Stimulated activated CD8-positive, alpha-beta memory T cell treated with anti-CD3 and anti-CD28 coated beads, Interleukin-15, amount 100 ng/mL, for 24 hours (primary cell): Measurements from ENCODE around the gene PPP2R1B.
"Not testable (repeated sequence)": the region's sequence is repeated elsewhere in the genome, so short reads cannot be mapped to it uniquely, and the experiment has no call there.

ENCODE experiments used
- DNase-seq: peaks from one replicate; pipeline ENCODE4 v3.0.0-alpha.2; 2020; ENCODE audit warnings: low read depth

Gene PPP2R1B

GRCh38 chr11:111782109-111782741 is 16.0 kb upstream of the PPP2R1B start:
- no peak for DNase-seq

GRCh38 chr11:111779118-111779517 is 12.9 kb upstream of the PPP2R1B start:
- DNase-seq, result no peak

DNA sequence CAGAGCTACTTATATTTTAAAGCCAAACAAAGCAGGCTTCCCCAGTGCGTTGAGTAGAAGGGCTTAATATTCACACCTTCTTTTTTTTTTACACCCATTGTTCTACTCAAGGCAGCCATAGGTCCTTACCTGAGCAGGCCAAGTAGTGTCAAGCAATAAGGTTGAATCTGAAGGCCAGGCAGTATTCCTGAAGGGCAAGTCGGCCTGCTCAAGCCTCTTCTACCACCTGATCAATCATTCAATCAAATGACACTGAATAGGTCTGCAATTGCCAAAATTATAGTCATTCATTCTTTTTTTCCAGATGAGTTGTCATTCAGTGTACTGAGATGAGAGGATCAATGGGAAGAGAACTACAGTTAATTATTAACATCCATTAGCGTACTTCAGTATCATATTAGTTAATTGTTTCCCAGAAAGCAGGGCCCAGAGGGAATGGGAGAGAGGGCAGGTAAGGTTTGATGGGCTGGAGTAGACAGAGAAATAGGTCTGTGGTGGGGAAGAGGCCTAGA is 11.9 kb upstream of the PPP2R1B start:
- DNase-seq, result no peak

GRCh38 chr11:111777094-111778046 is 11.2 kb upstream of the PPP2R1B start:
- no peak for DNase-seq

- DNase-seq, result no peak
Measured at GRCh38 chr11:111776398-111777093, 10.4 kb upstream of the PPP2R1B start.

DNA sequence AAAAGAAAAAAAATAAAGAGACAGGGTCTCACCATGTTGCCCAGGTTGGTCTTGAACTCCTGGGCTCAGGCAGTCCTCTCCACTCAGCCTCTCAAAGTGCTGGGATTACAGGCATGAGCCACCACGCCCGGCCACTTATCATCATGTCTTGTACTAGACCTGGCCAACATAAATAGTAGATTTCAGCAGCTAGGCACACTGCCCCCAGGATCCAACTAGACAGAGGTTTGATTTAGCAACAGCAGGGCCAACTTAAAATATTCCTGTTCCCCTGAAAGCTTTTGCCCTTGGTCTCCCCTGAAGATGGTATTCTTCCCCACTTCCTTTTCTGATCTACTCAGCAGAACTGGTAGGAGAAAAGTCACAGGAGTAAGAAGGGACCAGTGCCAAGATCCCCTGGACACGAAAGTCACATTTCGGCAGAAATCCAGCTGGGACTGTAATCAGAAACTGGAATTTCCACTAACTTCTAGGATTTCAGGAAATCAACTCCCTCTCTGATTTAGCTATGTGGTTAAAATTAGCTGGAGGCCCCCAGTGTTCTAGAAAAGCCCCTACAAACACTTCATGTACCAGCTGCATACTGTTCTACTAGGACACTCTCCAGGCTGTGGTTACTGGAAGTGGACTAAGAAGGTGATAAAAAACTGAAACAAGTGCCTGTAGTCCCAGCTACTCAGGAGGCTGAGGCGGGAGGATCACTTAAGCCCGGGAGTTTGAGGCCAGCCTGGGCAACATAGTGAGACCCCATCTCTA is 8.9 kb upstream of the PPP2R1B start:
- no peak for DNase-seq

DNA sequence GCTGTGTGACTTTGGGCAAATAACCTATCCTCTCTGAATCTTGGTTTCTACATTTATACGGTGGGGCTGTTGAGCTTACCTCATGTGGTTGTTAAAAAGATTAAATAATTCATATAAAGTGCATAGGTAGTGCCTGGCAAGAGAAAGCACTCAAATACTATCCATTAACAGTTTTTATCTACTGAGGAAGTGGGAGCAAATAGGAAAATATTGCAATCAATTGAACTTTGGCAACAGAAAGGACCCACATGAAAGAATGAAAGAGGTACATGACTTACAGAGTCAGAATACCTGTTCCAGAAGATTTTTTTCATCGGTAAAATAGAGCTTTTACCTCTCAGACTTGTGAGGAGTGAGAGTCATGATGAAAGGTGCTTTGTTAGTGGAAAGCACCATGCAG is 6.3 kb upstream of the PPP2R1B start:
- no peak for DNase-seq

DNA sequence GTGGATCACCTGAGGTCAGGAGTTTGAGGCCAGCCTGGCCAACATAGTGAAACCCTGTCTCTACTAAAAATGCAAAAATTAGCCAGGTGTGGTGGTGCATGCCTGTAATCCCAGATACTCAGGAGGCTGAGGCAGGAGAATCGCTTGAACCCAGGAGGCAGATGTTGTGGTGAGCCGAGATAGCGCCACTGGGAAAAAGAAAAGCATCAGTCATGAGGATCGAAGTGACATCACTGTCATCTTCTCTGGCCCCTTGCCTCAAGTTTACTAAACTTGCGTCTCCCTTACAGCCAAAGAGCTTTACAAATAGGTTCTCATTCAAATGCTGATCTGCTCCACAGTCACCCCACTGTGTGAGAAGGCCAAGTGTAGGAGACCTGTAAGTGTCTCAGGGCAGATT is 5.0 kb upstream of the PPP2R1B start:
- DNase-seq, result not testable (repeated sequence)

- DNase-seq, result no peak
Measured at GRCh38 chr11:111770581-111771134, 4.5 kb upstream of the PPP2R1B start.

GRCh38 chr11:111766834-111767142 is 599 bp upstream of the PPP2R1B start:
- DNase-seq, result no peak

DNA sequence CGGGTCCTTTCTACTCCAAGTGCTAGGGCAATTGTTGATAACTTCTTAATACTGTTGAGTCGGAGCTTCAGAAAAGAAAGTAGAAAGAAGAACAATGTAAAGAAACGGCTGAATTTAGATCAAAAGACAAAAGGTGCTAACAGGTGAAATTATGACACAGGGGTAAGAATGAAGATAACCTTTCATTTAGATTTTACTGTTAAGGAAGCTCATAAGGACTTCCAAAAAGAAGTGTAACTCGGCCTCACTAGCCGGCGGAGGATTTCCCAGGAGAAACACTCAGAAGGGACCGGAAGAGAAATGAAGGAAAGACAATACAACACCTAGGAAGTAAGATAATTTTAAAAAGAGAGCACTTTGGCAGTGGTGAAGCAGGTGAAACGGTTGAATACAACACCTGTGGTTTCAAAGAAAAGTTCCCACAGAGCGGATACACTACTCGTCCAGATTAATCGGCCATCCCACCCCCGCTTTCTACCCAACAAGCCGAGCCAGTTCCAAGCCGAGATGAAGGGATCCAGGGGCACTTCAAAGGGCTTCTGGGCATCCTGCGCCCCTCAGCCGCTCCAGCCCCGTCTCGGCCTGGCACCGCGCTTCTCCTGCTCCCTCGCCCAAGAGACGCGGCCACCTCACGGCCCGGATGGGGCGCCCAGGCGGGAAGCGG is 737 bp downstream of the PPP2R1B start:
- DNase-seq, result no peak

DNA sequence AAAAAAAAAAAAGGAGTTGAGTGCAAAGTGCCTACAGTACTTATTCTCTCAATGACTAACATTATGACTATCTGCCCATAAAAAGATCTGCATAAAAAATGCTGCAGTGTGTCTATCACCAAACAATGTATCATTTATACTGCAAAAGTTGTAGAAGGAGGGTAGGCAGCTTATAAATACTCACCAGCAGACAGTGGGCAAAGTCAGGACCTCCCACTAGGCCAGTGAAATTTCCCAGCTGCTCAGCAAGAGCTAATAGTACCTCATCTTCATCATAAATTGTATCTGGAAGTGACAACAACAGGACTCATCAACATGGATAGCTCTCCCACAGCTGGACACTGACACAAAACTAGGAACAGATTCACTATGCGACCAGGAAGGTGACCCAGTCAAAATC is 1.6 kb downstream of the PPP2R1B start:
- no peak for DNase-seq

- no peak for DNase-seq
Measured at GRCh38 chr11:111762981-111763643, 3.1 kb downstream of the PPP2R1B start.

DNA sequence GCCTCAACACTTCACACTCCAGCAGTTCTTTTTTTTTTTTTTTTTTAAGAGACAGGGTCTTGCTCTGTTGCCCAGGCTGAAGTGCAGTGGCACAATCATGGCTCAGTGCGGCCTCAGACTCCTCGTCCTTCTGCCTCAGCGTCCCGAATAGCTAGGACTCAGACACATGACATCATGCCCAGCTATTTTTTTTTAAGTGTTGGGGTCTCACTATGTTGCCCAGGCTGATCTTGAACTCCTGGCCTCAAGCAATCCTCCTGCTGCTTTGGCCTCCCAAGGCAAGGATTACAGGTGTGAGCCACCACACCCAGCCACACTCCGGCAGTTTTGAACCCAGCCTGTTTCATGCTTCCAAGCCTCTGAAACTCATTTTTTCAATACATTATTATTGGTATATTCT is 3.7 kb downstream of the PPP2R1B start:
- no peak for DNase-seq

DNA sequence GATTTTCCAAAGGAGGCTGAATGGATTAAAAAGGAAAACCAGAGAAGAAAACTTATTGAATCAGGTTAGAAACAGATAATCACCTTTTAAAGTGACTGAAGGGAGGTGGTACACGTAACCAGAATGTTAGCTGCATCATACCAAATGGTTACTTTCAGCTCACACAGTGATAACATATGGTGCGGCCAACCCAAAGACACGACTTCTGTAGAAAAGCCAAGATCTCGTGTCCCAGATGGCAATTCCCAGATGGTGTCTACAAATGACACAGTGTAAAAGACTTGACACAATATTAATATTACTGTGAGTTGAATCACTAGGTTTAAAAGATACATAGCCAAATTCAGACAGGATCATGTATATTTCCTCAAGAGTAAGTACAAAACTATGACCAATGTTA is 5.2 kb downstream of the PPP2R1B start:
- DNase-seq, result no peak

DNA sequence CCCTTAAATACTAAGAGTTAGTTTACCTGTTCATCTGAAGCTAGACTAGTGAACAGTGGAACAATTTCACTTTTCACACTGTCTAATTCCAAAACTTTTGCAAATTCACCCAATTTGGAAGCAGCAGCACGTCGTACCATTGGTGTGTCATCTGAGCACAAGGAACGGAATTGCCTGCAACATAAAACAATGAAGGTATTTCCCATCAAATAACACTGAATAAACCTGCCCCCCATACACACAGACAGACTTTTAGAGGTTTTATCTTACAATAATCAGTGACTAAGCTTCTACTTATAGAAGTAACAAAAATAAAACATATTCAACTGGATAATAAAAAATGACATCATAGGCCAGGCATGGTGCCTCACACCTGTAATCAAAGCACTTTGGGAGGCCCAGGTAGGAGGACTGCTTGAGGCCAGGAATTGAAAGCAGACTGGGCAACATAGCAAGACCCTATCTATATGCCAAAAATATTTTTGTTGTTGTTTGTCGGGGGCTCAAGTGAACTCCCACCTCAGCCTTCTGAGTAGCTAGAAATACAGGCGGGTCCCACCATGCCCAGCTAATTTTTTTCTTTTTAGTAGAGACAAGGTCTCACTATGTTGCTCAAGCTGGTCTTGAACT is 6.3 kb downstream of the PPP2R1B start:
- DNase-seq, result no peak

- no peak for DNase-seq
Measured at GRCh38 chr11:111759376-111759775, 6.8 kb downstream of the PPP2R1B start.

- DNase-seq, result no peak
Measured at GRCh38 chr11:111756097-111756496, 10.1 kb downstream of the PPP2R1B start.

GRCh38 chr11:111749646-111750045 is 16.5 kb downstream of the PPP2R1B start:
- DNase-seq, result no peak
